ENCODE data around the gene DNMBP.
"Not testable (repeated sequence)": the region's sequence is repeated elsewhere in the genome, so short reads cannot be mapped to it uniquely, and the experiment has no call there.

GRCh38 chr10:100011906-100012305 is 2.2 kb upstream of the DNMBP start:
- TF ChIP-seq GATA1 (IDR thresholded peaks at IDR 0.05; ENCODE audit: low read depth, low read length); POLR2A (IDR thresholded peaks at IDR 0.05; ENCODE audit: low read length): not testable (repeated sequence)
